AG09319 (cell line): ENCODE measurements around the gene ACAT2.

Experiments used
- DNase-seq: peaks from one replicate; pipeline ENCODE4 v3.0.0-alpha.2; 2010; ENCODE audit warnings: low read depth; ENCODE audit errors: extremely low read depth
- TF ChIP-seq, protein P1 (sequence below): IDR thresholded peaks from 2 replicates; pipeline ENCODE4 v1.5.1; 2011; ENCODE audit warnings: low read depth, mild to moderate bottlenecking, inconsistent platforms, low read length, moderate library complexity

ACAT2 gene

DNA sequence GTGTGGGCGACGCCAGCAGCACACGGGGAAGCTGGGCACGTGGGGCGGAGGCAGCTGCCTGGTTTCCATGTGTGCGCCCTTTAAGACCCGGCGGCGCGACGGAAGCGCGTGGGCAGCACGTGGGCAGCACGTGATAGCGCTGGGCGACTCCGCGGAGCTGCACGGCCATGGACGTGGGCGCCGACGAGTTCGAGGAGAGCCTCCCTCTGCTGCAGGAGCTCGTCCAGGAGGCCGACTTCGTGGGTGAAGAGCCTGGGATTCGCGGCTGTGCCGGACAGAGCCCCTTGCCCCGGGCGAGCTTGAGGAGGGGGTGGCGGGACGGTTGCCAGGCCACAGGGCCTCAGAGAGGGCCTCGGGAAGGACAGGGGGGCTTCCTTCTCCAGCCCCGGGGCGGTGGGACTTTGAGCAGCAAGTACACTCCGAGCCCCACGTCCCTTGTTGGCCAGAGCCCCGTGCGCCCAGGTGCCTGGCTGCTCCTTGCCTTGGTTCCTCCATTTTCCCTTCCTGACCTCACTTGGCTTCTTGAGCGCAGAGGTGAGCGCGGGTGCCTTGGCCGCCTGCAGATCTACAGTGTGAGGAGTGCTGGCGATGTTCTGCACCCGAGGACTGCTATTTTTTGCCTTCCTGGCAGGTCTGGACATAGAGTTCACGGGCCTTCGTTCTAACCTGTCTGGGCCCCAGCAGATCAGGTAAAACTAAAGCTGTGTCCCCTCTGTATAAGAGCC lies 38.5 kb downstream of the ACAT2 start, which contains the start of gene PNLDC1:
TSS of gene PNLDC1 (plus strand) at position 136 of the 725 bp plus-strand sequence. CDS start at position 168, 32 bp downstream.
- DNase-seq = no peak
- TF ChIP-seq, protein P1, sequence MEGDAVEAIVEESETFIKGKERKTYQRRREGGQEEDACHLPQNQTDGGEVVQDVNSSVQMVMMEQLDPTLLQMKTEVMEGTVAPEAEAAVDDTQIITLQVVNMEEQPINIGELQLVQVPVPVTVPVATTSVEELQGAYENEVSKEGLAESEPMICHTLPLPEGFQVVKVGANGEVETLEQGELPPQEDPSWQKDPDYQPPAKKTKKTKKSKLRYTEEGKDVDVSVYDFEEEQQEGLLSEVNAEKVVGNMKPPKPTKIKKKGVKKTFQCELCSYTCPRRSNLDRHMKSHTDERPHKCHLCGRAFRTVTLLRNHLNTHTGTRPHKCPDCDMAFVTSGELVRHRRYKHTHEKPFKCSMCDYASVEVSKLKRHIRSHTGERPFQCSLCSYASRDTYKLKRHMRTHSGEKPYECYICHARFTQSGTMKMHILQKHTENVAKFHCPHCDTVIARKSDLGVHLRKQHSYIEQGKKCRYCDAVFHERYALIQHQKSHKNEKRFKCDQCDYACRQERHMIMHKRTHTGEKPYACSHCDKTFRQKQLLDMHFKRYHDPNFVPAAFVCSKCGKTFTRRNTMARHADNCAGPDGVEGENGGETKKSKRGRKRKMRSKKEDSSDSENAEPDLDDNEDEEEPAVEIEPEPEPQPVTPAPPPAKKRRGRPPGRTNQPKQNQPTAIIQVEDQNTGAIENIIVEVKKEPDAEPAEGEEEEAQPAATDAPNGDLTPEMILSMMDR = no peak

DNA sequence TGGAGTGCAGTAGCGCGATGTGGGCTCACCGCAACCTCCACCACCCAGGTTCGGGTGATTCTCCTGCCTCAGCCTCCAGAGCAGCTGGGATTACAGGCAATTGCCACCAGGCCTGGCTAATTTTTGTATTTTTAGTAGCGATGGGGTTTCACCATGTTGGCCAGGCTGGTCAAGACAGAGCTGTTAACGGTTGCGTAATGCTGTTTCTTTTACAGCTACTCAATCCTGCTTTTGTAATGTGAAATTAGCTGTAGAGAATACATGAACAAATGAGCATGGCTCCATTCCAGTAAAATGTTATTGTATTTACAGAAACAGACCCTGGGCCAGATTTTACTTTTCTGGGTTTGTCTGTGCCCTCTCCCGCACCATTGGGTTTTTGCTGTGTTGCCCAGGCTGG lies 40.1 kb downstream of the ACAT2 start:
- TF ChIP-seq, protein P1 = no peak
- DNase-seq = no peak

DNA sequence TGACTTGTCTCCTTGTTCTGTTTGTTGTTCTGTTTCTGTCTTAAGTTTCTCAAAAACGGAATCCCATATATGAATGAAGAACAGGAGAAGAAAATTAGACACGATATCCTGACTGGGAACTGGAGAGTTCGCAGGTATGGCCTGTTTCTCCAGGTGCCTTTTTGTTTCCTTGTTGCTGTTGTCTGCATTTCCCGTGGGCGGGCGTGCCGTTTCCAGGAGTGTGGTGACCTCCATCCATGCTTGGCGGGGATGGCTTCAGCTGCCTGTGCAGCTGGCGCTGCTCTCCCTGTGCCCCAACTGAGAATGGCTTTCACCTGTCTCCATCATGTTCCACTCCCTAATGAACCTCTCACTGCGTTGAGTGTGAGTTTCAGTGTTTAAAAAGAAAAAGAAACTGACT lies 42.7 kb downstream of the ACAT2 start:
- no peak for DNase-seq
- TF ChIP-seq, protein P1 = no peak

DNA sequence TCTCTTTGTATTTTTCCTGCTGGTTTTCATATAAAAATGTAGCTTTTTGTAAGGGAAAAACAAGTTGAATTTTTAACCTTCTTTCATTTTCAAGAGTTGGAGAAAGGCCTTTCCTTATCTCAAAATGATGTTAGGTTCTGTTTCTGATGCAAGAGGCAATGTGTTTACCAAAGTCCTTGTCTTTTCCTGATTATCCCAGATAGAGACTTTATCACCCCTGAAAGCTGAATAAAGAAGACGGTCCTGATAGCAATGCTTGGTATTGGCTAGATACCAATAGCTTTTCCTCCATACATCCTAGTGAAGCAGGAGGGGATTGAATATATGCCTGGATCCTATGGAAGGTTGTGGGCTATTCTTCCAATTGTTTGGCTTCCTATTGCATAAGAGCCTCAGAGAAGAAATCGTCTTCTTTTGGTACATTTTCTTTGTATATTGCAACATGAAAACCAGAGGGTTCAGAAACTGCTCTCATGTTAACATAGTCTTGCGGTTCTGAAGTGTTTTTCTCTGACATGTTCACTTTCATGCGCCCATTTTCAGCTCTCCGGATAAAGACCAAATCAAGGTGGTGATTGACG lies 43.7 kb downstream of the ACAT2 start:
- TF ChIP-seq, protein P1 = no peak
- no peak for DNase-seq

DNA sequence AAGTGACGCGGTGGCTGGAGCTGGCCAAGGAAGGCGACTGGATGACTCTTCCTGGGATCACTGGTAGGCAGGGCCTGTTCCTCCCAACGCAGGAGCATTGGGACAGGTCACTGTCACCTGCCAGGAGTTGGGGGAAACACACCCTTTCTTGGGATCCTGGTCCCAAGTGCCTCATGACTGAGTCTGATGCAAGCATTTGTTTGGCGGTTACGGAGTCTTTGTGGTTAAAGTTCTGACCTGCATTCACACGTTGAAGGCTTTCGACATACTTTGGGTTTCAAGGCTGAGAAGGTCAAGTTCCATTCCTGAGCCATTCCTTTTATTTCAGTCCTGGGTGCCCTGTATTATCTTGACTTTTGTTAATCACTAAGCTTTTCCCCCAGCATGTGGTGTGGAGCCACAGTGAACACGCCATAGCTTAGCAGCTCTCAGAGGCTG lies 44.2 kb downstream of the ACAT2 start:
- DNase-seq = no peak
- TF ChIP-seq, protein P1 = no peak

DNA sequence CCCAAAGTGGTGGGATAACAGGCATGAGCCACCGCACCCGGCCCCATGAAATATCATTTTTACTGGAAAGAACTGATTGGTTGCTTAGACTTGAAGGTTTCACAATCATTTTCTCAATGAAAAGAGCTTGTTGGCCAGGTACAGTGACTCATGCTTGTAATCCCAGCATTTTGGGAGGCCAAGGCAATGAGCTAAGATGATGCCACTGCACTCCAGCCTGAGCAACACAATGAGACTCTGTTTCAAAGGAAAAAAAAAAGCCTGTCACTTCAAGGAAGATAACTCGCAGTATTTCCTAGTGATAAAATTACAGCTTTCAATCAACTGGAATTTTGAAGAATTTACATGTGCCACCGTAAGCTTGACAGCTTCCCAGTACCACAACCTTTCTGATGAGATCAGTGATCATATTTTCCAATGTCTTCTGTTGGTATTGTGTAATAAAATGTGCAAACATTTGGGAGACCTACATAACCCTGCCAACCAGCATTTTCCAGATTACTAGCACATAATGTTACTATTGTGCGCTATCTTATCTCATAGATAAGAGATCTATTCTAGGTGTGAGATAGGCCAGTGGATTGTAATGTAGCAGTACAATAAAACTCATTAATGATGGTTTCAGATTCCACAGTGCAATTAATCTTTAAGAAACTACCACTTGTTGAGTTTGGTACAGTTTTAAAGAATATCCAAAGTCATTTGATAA lies 45.5 kb downstream of the ACAT2 start:
- no peak for DNase-seq
- TF ChIP-seq, protein P1 = no peak

DNA sequence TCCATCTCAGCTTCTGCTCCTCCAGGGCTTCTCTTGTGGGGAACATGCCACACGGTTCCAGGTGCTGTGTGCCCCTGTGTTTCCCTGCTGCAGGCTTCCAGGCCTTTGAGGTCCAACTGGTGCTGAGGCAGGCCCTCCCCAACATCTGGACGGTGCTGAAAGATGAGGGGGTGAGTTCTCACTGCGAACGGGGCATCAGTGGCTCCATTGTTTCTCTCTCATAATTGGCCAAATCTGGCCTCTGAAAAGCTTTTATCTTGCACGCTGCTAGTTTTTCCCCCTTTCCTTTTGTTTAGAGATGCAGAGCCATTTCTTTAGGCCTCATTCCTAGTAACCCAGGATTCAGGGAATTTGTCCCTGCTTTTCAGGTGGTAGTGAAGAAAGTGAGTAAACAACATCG lies 46.8 kb downstream of the ACAT2 start:
- TF ChIP-seq, protein P1 = no peak
- no peak for DNase-seq
